Adipose tissue (tissue), 3 donors: Measurements from ENCODE around the gene KCNB1. TPM values are rescaled to one million over a fixed set of nuclear protein-coding genes. Genes with fewer than 3 reads are reported as not detected.

Experiments
- H3K27ac ChIP-seq: one replicate; pipeline ENCODE4 v1.5.1; 2013; ENCODE audit warnings: low read depth, low read length
- WGBS, 3 donors: extraction: QIAGEN DNeasy Blood & Tissue Kit; methylation state at CpG; one replicate each; pipeline ENCODE4 v1.1.7; 2013; 5-methylcytosine and 5-hydroxymethylcytosine counted together
- polyA plus RNA-seq, 3 donors: library from polyadenylated mRNA; stranded (reverse); fragments of 200-250 nt; gene quantifications; one replicate each; pipeline ENCODE4 v1.2.3, GENCODE V29; 2013
- donor health status: healthy with polysubstance abuse.
- donor health status: Bipolar disorder and iron deficiency.
- donor health status: healthy.

Gene KCNB1
- polyA plus RNA-seq, 3 donors, result 0.64 to 4.2 (median 1.3) TPM

- WGBS, 3 donors, result 77 to 86% (median 80%) methylated on average over 4 of the region's 4 CpGs
- no peak overlapping the region for H3K27ac ChIP-seq
Observed at GRCh38 chr20:49387581-49387939, 94.9 kb downstream of the KCNB1 start.

- WGBS, 3 donors, result 25 to 42% (median 31%) methylated on average over 6 of the region's 6 CpGs
- H3K27ac ChIP-seq, result no peak overlapping the region
Observed at GRCh38 chr20:49386848-49387580, 95.5 kb downstream of the KCNB1 start.

- H3K27ac ChIP-seq, result no peak overlapping the region
- 75 to 89% (median 87%) methylated on average over 1 of the region's 1 CpG for WGBS, 3 donors
Observed at GRCh38 chr20:49385465-49385864, 97.0 kb downstream of the KCNB1 start.

GRCh38 chr20:49384437-49385434 is 97.7 kb downstream of the KCNB1 start:
- no peak overlapping the region for H3K27ac ChIP-seq
- 47 to 49% (median 49%) methylated on average over 16 of the region's 16 CpGs for WGBS, 3 donors

DNA sequence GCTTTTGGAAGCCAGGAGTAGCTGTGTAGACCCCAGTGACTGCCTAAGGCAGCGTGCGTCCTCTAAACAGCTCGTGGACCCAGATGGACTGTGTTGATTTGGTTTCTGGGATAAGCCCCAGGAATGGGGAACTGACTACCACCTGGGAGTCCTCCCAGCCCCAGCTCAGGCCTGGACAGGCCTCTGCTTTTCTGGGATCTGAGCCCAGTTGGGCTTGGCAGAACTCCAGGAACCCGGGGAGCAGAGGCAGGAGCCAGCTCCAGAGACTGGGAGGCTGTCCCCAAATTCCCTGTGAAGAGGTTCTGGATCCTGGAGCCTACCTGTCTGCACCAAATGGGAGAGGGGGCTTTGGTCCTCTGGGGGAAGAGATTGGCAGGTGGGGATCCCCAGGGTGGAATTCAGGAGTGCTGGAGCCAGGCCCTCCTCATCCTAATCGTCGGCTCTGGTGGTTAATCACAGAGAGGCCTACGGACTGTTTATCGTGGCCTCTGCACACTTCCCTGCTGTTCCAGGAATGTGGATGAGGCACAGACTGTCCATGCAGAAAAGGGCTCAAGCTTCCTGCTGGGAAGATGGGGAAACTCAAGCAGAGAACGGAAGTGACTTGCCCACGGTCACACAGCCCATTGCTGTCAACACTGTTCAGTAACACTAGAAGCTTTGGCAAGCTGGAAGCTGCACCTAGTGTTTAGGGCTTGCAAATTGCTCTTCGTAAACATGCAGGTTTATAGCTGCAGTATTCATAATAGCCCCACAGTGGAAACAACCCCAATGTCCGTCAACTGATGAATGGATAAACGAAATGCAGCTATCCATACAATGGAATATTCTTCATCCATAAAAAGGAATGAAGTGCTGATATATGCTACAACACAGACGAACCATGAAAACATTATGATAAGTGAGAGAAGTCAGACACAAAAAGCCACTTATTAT is 100.6 kb downstream of the KCNB1 start:
- H3K27ac ChIP-seq, result no peak overlapping the region
- WGBS, 3 donors, result 51 to 68% (median 62%) methylated on average over 14 of the region's 14 CpGs

DNA sequence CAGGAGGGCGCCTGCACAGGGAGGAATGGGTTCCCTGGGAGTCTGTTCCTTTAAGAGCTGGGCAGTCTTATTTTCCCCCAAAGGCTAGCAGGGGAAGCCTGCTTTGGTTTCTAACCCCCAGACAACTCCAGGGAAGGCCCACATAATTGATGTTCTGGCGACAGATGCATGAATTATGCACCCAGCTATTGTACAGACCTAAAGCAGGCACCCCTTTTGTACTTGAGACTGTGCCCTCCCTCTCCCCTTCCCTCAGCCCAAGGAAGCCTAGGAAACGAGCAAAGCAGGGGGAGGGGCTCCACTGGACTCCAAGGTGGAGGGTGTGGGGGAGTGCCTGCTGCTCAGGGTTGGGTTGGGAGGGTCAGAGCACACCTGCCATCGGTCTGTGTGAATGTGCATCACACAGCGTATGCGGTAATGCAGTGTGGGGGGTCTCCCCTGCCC is 102.1 kb downstream of the KCNB1 start:
- WGBS, 3 donors, result 48 to 53% (median 49%) methylated on average over 6 of the region's 6 CpGs
- H3K27ac ChIP-seq, result no peak overlapping the region

GRCh38 chr20:49379338-49379737 is 103.1 kb downstream of the KCNB1 start:
- WGBS, 3 donors, result 80 to 85% (median 85%) methylated on average over 7 of the region's 7 CpGs
- H3K27ac ChIP-seq, result no peak overlapping the region

DNA sequence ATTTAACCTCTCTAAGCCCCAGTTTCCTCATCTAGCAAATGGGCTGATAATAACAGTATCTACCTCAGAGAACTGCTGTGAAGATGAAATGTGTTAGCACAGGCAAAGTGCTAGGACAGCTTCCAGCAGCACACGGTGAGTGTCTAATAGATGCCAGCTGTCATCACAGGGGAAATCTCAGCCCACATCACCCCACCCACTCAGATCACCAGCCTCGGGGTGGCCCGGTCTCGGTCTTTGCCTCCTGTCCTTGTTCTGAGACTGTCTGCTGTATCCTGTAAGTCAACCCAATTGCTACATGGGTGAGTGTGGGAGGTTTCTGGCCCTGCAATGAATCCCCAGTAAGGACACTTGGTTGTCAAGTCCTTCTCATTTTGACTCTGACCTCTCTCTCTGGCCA is 105.1 kb downstream of the KCNB1 start:
- H3K27ac ChIP-seq, result no peak overlapping the region
- 67 to 79% (median 72%) methylated on average over 4 of the region's 4 CpGs for WGBS, 3 donors

- WGBS, 3 donors, result 88 to 89% (median 88%) methylated on average over 3 of the region's 3 CpGs
- no peak overlapping the region for H3K27ac ChIP-seq
Observed at GRCh38 chr20:49375170-49375569, 107.3 kb downstream of the KCNB1 start.

GRCh38 chr20:49372095-49372734 is 110.3 kb downstream of the KCNB1 start:
- no peak overlapping the region for H3K27ac ChIP-seq
- WGBS, 3 donors, result 86 to 93% (median 93%) methylated on average over 9 of the region's 9 CpGs

DNA sequence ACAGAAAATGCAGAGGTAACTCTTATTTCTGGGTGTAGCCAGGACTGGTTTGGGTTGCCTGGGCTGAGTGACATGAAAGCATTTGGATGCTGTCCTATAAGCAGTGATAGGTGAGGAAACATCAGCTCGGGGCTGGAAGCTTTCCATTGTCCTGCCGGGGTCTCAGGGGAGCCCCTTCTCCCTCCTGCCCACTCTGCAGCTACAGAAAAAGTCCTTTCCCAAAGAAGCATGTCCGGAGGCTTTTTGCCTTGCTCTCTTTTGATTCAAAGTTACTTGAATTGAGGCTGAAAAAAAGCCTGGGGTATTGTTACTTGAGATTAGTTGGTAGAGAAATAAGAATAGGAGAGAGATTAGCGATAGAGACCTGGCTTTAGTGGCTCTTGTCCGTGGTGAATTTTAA is 113.9 kb downstream of the KCNB1 start:
- WGBS, 3 donors, result 49 to 55% (median 51%) methylated on average over 5 of the region's 5 CpGs
- H3K27ac ChIP-seq, result no peak overlapping the region

DNA sequence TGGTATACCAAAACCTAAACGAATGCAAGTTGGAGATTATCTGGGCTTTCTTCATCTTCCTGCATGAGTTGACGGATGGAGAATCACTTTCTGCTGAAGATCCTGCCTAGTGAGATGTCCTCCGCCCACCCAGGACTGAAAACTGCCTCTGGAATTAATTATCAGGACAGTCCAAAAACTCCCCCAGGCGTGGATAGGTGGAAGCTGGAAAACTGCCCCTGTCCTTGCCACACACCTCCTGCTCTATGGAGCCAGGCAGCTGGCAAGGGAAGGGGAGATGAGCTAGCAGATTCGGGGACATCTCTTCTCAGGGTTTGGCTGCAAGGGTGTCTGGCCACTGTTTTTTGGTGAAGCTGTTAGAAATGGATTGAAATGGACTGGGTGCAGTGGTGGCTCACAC is 115.4 kb downstream of the KCNB1 start:
- 71 to 73% (median 72%) methylated on average over 5 of the region's 5 CpGs for WGBS, 3 donors
- no peak overlapping the region for H3K27ac ChIP-seq

DNA sequence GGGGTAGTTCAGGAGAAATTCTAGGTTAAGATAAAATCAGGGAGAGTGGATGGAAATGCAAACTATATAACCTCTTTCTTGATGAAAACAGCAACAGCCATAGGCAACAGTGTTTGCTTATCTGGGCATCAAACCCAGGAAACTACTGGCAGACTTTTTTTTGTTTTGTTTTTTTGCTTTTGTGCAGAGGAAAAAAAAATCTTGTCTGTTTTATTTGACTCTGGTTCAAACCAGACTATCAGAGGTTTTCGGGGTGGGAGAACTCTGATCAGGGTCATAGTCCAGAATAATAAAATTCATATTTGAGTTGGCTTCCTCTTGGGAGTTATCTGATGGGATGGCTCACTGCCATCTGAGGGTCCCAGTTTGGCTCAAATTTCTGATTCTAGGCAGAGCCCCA is 115.8 kb downstream of the KCNB1 start:
- H3K27ac ChIP-seq, result no peak overlapping the region
- WGBS, 3 donors, result 30 to 84% (median 70%) methylated on average over 1 of the region's 1 CpG

GRCh38 chr20:49361862-49362660 is 120.4 kb downstream of the KCNB1 start:
- H3K27ac ChIP-seq, result no peak overlapping the region
- 73 to 86% (median 81%) methylated on average over 4 of the region's 4 CpGs for WGBS, 3 donors

GRCh38 chr20:49360242-49360968 is 122.1 kb downstream of the KCNB1 start:
- 48 to 73% (median 64%) methylated on average over 6 of the region's 6 CpGs for WGBS, 3 donors
- H3K27ac ChIP-seq, result no peak overlapping the region

DNA sequence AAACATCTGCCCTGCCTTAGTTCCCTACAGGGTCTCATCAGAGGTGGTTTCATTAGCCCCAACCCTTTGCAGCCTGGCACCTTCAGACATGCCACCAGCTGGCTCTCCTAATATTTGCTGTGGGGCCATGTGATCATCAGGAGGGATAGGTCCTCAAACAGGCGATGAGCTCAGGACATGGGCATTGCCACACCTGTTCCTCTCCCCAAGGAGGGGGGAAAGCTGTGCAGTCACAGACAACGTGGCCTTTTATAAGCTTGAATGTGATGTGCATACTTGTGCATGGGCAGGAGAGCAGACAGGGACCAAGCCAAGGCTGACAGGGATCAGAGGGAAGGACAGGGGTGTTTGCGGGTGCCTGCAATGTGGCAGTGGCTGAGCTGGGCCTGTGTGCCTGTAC is 125.8 kb downstream of the KCNB1 start:
- 47 to 85% (median 82%) methylated on average over 3 of the region's 3 CpGs for WGBS, 3 donors
- no peak overlapping the region for H3K27ac ChIP-seq

GRCh38 chr20:49354673-49355072 is 127.8 kb downstream of the KCNB1 start:
- 87 to 91% (median 90%) methylated on average over 4 of the region's 4 CpGs for WGBS, 3 donors
- H3K27ac ChIP-seq, result no peak overlapping the region
